Skeletal muscle tissue (tissue), 4 donors: ENCODE measurements around the gene PNPLA7. TPM values are rescaled to one million over a fixed set of nuclear protein-coding genes. Genes with fewer than 3 reads are reported as not detected.

Experiments used
- H3K27ac ChIP-seq: one replicate; pipeline ENCODE4 v1.7.0; 2013; ENCODE audit warnings: mild to moderate bottlenecking, low read depth, low read length, inconsistent platforms
- H3K27me3 ChIP-seq, 3 donors: one replicate each; pipeline ENCODE4 v1.7.0; 2013; ENCODE audit warnings: low read length in 3 of 3; ENCODE audit not compliant: control insufficient read depth in 3 of 3, insufficient read depth in 3 of 3
- H3K36me3 ChIP-seq, 3 donors: one replicate each; pipeline ENCODE4 v1.7.0; 2013; ENCODE audit warnings: low read length in 3 of 3; ENCODE audit not compliant: control insufficient read depth in 3 of 3, insufficient read depth in 3 of 3
- H3K4me1 ChIP-seq, 3 donors: one replicate each; pipeline ENCODE4 v1.7.0; 2013; ENCODE audit warnings: low read length in 3 of 3, mild to moderate bottlenecking in 3 of 3; ENCODE audit not compliant: control insufficient read depth in 3 of 3, insufficient read depth in 3 of 3
- H3K4me3 ChIP-seq, 3 donors: one replicate each; pipeline ENCODE4 v1.7.0; 2013; ENCODE audit warnings: low read length in 3 of 3
- H3K9ac ChIP-seq, 3 donors: one replicate each; pipeline ENCODE4 v1.7.0; 2013; ENCODE audit warnings: low read length in 3 of 3, mild to moderate bottlenecking in 3 of 3, moderate library complexity in 2 of 3, low read depth in 1 of 3
- H3K9me3 ChIP-seq, 3 donors: one replicate each; pipeline ENCODE4 v1.7.0; 2013; ENCODE audit warnings: low read length in 3 of 3; ENCODE audit not compliant: control insufficient read depth in 3 of 3
- total RNA-seq: library from RNA; depleted of rRNA; stranded (reverse); fragments of >200 nt; gene quantifications from one replicate; pipeline ENCODE4 v1.2.3, GENCODE V29; 2014
- donor health status: Osteomylitis.

Gene PNPLA7
- total RNA-seq, 1 donor from 2014 or later, result 1.0 TPM

DNA sequence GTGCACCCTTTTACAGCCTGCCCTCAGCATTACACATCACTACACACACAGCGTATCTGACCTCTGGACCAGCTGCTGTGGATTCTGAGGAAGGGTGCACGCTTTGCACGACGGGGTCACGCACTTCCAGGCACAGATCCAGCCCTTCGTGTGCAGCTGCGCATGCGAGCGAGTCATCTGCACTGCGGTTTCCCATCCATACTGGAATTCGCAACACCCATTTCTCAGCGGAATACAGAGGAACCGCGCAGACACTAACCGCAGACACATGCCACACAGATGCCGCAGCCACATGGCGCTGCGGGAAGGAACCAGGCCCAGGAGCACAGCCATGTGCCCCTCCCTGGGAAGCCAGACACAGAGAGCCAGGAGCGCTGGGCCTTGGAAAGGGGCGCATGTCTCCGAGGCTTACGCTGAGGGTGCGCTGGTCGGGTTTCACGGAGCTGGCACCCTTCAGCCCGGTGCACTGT lies 43.5 kb downstream of the PNPLA7 start:
- H3K36me3 ChIP-seq, result peaks cover 5 to 14% (median 8%) of the 10 kb centered on the region in 3 donors
- no peak overlapping the region for H3K27ac ChIP-seq
- H3K9me3 ChIP-seq, result no peaks in the 10 kb centered on the region
- H3K4me3 ChIP-seq, result no peak overlapping the region
- no peaks in the 10 kb centered on the region for H3K27me3 ChIP-seq
- H3K9ac ChIP-seq, result no peak overlapping the region
- H3K4me1 ChIP-seq, result no peaks in the 10 kb centered on the region

DNA sequence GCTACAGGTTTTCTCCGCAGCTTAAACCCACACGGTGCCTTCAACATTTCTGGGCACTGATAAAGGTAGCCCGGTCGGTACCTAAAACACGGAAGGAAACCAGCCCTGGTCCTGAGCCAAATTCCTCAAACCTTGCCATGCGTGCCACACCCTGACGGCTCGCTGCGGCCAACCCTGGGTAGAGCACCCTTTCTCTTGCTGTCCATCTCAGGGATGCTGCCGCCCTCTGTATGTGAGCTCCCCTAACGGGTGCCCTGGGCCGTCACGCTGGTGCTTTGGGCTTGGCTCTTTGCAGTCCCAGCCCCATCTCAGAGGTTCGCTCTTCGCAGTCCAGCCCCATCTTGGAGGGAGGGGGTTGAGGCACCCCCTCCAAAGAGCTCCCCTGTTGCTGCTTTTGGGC lies 43.9 kb downstream of the PNPLA7 start:
- no peaks in the 10 kb centered on the region for H3K9me3 ChIP-seq
- no peak overlapping the region for H3K27ac ChIP-seq
- H3K36me3 ChIP-seq, result peaks cover 5 to 18% (median 9%) of the 10 kb centered on the region in 3 donors
- H3K4me1 ChIP-seq, result no peaks in the 10 kb centered on the region
- no peak overlapping the region for H3K9ac ChIP-seq
- no peaks in the 10 kb centered on the region for H3K27me3 ChIP-seq
- H3K4me3 ChIP-seq, result no peak overlapping the region

DNA sequence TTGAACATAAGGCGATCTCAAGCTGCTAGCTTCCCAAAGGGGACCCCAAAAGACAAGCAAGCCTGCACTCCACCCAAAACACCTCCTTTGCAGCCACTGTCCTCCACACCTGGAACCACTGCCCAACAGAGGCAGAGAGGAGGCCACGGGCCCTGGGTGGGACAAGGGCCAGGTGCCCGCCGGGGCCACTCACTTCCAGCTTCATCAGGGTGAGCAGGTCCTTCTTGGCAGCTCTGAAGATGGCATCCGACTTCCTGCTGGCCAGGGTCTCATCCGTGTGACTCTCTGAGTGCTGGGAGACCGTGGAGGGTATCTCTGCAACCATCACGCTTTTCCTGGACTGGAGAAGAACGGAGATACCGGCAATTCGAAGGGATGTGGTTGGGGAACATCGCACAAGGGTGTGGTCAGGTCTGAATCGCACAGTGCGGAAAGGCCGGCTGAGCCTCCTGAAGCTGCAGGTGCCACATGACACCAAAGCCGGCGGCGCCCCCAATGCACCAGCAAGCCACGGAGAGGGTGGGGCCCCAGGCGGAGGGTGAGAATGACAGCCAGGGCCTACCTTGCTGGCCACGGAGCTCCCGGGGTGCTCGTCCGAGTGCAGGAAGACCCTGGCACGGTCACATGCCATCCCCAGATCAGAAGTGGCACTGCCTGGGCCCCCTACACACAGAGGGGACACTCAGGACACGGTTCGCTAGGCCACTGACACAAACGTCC lies 44.6 kb downstream of the PNPLA7 start:
- Histone ChIP-seq H3K27ac (no peak overlapping the region), H3K4me1 (no peaks in the 10 kb centered on the region), H3K9me3 (no peaks in the 10 kb centered on the region), H3K27me3 (no peaks in the 10 kb centered on the region), H3K36me3 (peaks cover 5 to 24% (median 14%) of the 10 kb centered on the region in 3 donors), H3K9ac (no peak overlapping the region), H3K4me3 (no peak overlapping the region)

DNA sequence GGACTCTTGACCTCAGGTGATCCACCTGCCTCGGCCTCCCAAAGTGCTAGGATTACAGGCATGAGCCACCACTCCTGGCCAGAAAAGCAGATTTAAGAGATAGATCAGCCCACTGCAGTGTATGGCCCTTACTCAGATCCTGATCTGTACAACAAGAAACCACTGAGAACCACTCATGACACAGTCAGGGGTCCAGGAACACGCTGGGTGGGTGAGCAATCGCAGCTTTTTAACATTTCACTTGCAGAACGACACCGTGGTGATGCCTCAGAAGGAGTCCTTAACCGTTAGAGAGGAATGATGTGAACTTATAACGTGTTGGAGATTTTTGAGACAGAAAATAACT lies 45.8 kb downstream of the PNPLA7 start:
- no peaks in the 10 kb centered on the region for H3K9me3 ChIP-seq

DNA sequence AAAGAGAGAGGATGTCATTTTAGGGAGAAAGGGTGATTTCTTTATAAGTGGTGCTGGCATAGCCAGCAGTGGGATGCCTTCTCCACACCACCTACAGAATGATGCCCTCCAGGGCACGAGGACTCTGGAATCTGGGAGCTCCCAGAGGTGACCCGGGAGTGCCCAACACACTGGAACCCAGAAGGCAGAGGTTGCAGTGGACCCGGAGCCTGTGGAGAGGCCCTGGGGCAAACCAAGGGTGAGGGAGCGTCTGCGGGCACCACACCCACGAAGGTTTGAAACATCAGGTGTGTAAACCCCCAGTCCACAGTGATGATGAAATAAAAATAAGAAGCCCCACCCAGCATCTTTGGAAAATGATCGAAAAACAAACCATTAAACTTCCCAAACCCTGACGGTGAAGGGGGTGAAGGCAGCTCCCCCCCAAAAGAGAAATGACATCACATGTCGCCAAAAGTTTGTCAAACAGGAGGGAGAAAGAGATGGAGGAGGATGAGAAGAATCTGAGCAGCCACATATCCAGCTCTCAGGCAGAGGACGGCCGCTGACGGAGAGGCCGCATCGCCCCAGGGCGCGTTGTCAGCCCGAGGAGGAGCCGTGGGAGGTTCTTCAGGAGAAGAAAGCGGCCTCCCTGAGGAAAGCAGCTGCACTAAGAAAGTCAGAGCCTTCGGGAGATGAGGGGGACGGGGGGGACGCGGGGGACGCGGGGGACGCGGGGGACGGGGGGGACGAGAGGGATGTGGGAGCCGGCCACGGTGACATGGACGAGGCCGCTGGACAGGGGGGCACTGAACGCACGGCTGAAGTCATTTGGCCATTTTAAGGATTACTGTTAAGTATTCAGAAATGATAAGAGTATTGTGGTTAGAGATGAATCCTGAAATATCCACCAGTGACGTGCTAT lies 47.9 kb downstream of the PNPLA7 start:
- no peaks in the 10 kb centered on the region for H3K27me3 ChIP-seq
- H3K4me1 ChIP-seq, result peaks cover 0 to 4% (median 0%) of the 10 kb centered on the region in 3 donors
- H3K27ac ChIP-seq, result no peak overlapping the region
- peaks cover 7 to 45% (median 16%) of the 10 kb centered on the region in 3 donors for H3K36me3 ChIP-seq
- no peak overlapping the region for H3K4me3 ChIP-seq
- no peak overlapping the region for H3K9ac ChIP-seq
- H3K9me3 ChIP-seq, result no peaks in the 10 kb centered on the region

More for the DNA sequence above, 45.8 kb downstream of the PNPLA7 start:
- no peak overlapping the region for H3K27ac ChIP-seq
- no peak overlapping the region for H3K9ac ChIP-seq
- H3K36me3 ChIP-seq, result peaks cover 3 to 33% (median 19%) of the 10 kb centered on the region in 3 donors
- H3K4me3 ChIP-seq, result no peak overlapping the region
- H3K4me1 ChIP-seq, result no peaks in the 10 kb centered on the region
- no peaks in the 10 kb centered on the region for H3K27me3 ChIP-seq

DNA sequence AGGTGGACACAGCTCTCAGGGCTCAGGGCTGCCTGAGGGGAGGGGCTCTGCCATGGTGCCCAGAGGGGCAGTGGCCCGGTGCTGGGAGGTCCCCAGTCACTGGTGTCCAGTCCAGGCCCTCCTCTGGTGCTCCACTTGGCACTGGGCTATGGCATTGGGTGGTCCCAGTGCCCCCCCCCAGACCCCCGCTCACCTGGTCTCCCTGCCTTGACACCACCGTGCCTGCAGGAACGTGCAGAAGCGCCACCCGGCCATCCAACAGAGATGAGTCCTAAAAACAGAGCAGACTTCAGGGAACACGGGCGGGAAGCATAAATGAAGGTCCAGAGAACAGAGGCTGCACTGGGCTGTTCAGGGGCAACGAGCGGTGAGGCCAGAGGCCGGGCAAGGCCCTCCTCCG lies 48.7 kb downstream of the PNPLA7 start:
- Histone ChIP-seq H3K4me1 (peaks cover 0 to 4% (median 0%) of the 10 kb centered on the region in 3 donors), H3K9ac (no peak overlapping the region), H3K4me3 (no peak overlapping the region), H3K27ac (no peak overlapping the region), H3K27me3 (no peaks in the 10 kb centered on the region), H3K9me3 (no peaks in the 10 kb centered on the region), H3K36me3 (peaks cover 7 to 48% (median 19%) of the 10 kb centered on the region in 3 donors)

DNA sequence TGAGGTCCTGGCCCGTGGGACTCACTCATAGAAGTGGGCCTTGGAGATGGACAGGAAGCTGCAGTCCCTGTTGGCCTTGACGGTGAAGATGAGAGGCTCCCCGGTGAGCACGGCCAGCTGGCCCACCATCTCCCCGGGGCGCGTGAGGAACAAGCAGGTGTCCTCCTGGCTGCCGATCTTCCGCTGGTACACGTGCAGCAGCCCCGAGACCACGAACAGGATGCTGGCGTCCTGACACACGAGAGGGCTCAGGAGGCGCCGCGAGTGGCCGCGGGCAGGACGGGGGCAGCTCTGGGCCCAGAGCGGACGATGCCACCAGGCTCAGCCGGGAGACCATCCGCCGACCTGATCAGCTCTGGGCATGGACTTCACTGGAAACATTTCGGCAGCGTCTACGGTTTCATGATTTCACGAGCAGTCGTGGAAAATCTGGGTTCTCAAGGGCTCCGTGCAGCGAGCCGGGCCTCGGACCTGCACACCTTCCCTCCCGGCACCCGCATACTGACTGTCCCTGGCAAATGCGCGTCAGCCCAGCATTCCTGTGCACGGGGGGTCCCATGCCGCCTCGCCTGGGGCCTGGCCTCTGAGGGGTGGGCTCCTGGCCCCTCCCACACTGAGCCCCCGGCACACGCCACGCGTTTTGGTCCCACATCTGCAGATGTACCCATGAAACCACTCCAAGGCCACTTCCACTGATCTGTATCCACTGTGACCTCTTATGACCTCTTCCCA lies 49.4 kb downstream of the PNPLA7 start:
- Histone ChIP-seq H3K9ac (peak overlapping the region in 1 of 3 donors; percentile 8), H3K4me1 (peaks cover 0 to 4% (median 0%) of the 10 kb centered on the region in 3 donors), H3K9me3 (no peaks in the 10 kb centered on the region), H3K27me3 (no peaks in the 10 kb centered on the region), H3K4me3 (no peak overlapping the region), H3K36me3 (peaks cover 7 to 48% (median 19%) of the 10 kb centered on the region in 3 donors), H3K27ac (no peak overlapping the region)

DNA sequence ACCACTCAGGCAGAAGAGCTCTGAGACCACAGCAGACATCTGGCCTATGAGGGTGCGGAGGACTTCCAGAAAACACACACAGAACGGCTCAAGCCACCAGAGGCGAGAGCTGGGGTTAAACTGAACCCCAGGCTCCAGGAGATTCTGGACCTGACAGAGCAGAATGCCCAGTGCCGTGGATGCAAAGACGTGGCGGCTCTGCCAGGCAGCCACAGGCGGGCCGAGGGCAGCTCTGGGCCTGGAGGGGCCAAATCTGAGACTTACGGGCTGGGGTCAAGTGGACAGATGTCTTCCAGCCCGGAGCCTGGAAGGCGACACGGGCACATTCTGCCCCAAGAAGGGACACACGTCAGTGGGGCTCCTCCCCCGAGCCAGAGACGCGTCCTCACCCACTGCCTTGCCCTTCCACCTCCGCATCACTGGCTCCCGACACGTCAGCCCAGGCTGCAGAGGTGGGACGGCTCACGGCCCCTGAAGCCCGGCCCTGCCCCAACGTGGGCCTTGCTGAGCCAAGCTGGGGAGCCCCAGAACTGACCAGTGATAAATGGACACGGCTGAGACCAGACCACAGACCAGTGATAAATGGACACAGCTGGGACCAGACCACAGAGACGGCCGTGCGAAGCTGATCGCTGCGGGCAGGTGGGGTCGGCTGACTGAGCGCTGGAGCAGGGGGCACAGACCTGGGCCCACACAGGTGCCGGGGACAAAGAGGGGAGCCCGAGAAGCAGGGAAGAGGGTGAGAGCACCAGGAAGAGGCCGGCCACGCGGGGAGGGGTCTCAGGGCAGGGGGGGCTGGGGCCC lies 50.1 kb downstream of the PNPLA7 start:
- no peak overlapping the region for H3K9ac ChIP-seq

DNA sequence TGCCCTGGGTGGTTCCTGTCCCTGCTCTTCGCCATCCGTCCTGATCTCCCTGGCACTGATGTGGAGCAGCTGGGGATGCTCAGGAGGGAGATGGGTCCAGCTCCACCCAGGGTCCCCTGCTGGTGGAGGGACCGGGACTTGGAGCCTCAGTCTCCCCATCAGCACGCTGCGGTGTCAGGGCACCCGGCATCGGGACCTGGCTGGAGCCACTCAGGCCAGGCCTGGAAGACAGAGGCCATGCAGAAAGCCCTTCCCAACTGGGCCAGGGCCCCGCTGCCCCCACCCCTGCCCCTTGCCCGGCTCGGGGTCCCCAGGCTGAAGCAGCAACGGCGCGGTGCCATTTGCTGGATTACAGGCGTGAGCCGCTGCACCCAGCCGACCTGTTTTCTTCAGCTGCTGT lies 50.8 kb downstream of the PNPLA7 start:
- Histone ChIP-seq H3K27me3 (no peaks in the 10 kb centered on the region), H3K4me3 (no peak overlapping the region), H3K36me3 (peaks cover 7 to 43% (median 19%) of the 10 kb centered on the region in 3 donors), H3K27ac (no peak overlapping the region), H3K9ac (no peak overlapping the region), H3K9me3 (no peaks in the 10 kb centered on the region), H3K4me1 (peaks cover 0 to 10% (median 8%) of the 10 kb centered on the region in 3 donors)

More for the DNA sequence above, 50.1 kb downstream of the PNPLA7 start:
- no peaks in the 10 kb centered on the region for H3K9me3 ChIP-seq
- no peak overlapping the region for H3K27ac ChIP-seq
- H3K4me3 ChIP-seq, result no peak overlapping the region
- H3K27me3 ChIP-seq, result no peaks in the 10 kb centered on the region
- H3K36me3 ChIP-seq, result peaks cover 7 to 43% (median 19%) of the 10 kb centered on the region in 3 donors
- peaks cover 0 to 6% (median 1%) of the 10 kb centered on the region in 3 donors for H3K4me1 ChIP-seq
